DMS114 treated with DMSO at 0.1 percent for 48 hours (cell line): ENCODE measurements around the gene SAMD11.
"Not testable (repeated sequence)": the region's sequence is repeated elsewhere in the genome, so short reads cannot be mapped to it uniquely, and the experiment has no call there.

Experiments used
- DNase-seq: peaks from one replicate; lab custom pipeline; 2025; ENCODE audit not compliant: unreplicated experiment; lab: John Stamatoyannopoulos, UW

SAMD11 gene

GRCh38 chr1:974293-974640 lies 50.5 kb downstream of the SAMD11 start:
- no peak for DNase-seq

GRCh38 chr1:974687-975328 lies 51.1 kb downstream of the SAMD11 start:
- DNase-seq, result no peak

- DNase-seq, result no peak
Observed at GRCh38 chr1:975365-975764, 51.6 kb downstream of the SAMD11 start.

- DNase-seq, result peak; percentile 63
Observed at GRCh38 chr1:975896-976683, 52.4 kb downstream of the SAMD11 start.

- not testable (repeated sequence) for DNase-seq
Observed at GRCh38 chr1:976791-977190, 53.1 kb downstream of the SAMD11 start.

GRCh38 chr1:978069-978834 lies 54.5 kb downstream of the SAMD11 start:
- no peak for DNase-seq

GRCh38 chr1:978835-979743 lies 55.4 kb downstream of the SAMD11 start:
- no peak for DNase-seq

GRCh38 chr1:979744-980072 lies 56.0 kb downstream of the SAMD11 start:
- DNase-seq, result no peak

- DNase-seq, result no peak
Observed at GRCh38 chr1:980137-980571, 56.4 kb downstream of the SAMD11 start.

- DNase-seq, result no peak
Observed at GRCh38 chr1:980602-981395, 57.1 kb downstream of the SAMD11 start.

- no peak for DNase-seq
Observed at GRCh38 chr1:981491-981954, 57.8 kb downstream of the SAMD11 start.

- no peak for DNase-seq
Observed at GRCh38 chr1:981955-982558, 58.3 kb downstream of the SAMD11 start, which contains the start of gene PERM1. PERM1 (minus strand) TSS chr1:982093; CDS start chr1:981029, 1,064 bp downstream.

- DNase-seq, result no peak
Observed at GRCh38 chr1:982765-983436, 59.2 kb downstream of the SAMD11 start.

GRCh38 chr1:983798-984475 lies 60.2 kb downstream of the SAMD11 start:
- no peak for DNase-seq

GRCh38 chr1:984476-984814 lies 60.7 kb downstream of the SAMD11 start:
- no peak for DNase-seq

GRCh38 chr1:985126-985525 lies 61.4 kb downstream of the SAMD11 start:
- no peak for DNase-seq

GRCh38 chr1:988061-988460 lies 64.3 kb downstream of the SAMD11 start:
- not testable (repeated sequence) for DNase-seq

- DNase-seq, result not testable (repeated sequence)
Observed at GRCh38 chr1:991275-991674, 67.6 kb downstream of the SAMD11 start.

GRCh38 chr1:991895-992294 lies 68.2 kb downstream of the SAMD11 start:
- no peak for DNase-seq
